ENCODE measurements around the gene KIAA1586. TPM values are rescaled to one million over a fixed set of nuclear protein-coding genes. Genes with fewer than 3 reads are reported as not detected.
"Not testable (repeated sequence)": the region's sequence is repeated elsewhere in the genome, so short reads cannot be mapped to it uniquely, and the experiment has no call there.

Gene KIAA1586
- total RNA-seq = 10 to 100 TPM; 17.1 to 59.4 TPM
- polyA plus RNA-seq (ENCODE audit: insufficient read length in 2 of 2) = 10 to 100 TPM; 18.6 to 21.4 TPM
- long read RNA-seq, donor 1, transcript KIAA1586-201 (4 exons, 2,933 nt) = major isoform, 11 of 13 reads
- long read RNA-seq, donor 1, partial matches to known transcripts = 0 of 13 reads
- long read RNA-seq, donor 1, other reads (novel, unspliced or antisense) = 0 of 13 reads
- long read RNA-seq, donor 2, transcript KIAA1586-201 (4 exons, 2,933 nt) = major isoform, 5 of 6 reads
- long read RNA-seq, donor 2, partial matches to known transcripts = 0 of 6 reads
- long read RNA-seq, donor 2, other reads (novel, unspliced or antisense) = 0 of 6 reads
- long read RNA-seq, donor 3, transcript KIAA1586-201 (4 exons, 2,933 nt) = major isoform, 6 of 7 reads
- long read RNA-seq, donor 3, partial matches to known transcripts = 0 of 7 reads
- long read RNA-seq, donor 3, other reads (novel, unspliced or antisense) = 0 of 7 reads
- long read RNA-seq, donor 4, transcript KIAA1586-201 (4 exons, 2,933 nt) = major isoform, 8 of 10 reads
- long read RNA-seq, donor 4, partial matches to known transcripts = 0 of 10 reads
- long read RNA-seq, donor 4, other reads (novel, unspliced or antisense) = 0 of 10 reads

GRCh38 chr6:57046332-57047256 is at the start of gene KIAA1586:
KIAA1586 (plus strand) TSS chr6:57046693; CDS start chr6:57046756, 63 bp downstream.
- peak; percentile 81 to 98 (median 88) for DNase-seq (ENCODE audit: low read depth in 4 of 6, low spot score in 6 of 6)
- WGBS (ENCODE audit: insufficient coverage) = under 1% methylated on average over 33 of the region's 78 CpGs
- Histone ChIP-seq H3K27ac (ENCODE audit: low read depth, low read length) (peak within 1 kb of the TSS; percentile 76), H3K4me3 (ENCODE audit: low read depth, low read length) (peak within 1 kb of the TSS; percentile 54)
- H3K9me3 ChIP-seq (ENCODE audit: control insufficient read depth, insufficient read depth, low read length); H3K36me3 ChIP-seq (ENCODE audit: control insufficient read depth, insufficient read depth, low read length); H3K4me1 ChIP-seq (ENCODE audit: control insufficient read depth, insufficient read depth, low read length); H3K27me3 ChIP-seq (ENCODE audit: control insufficient read depth, insufficient read depth, low read length): not testable (repeated sequence)

GRCh38 chr6:56999049-56999448 is 47.4 kb upstream of the KIAA1586 start:
- no peaks in the 10 kb centered on the region for H3K36me3 ChIP-seq (ENCODE audit: control insufficient read depth, insufficient read depth, low read length)

GRCh38 chr6:56999748-57000147 is 46.7 kb upstream of the KIAA1586 start:
- H3K4me1 ChIP-seq (ENCODE audit: control insufficient read depth, insufficient read depth, low read length); DNase-seq (ENCODE audit: low read depth in 4 of 6, low spot score in 6 of 6); H3K27me3 ChIP-seq (ENCODE audit: control insufficient read depth, insufficient read depth, low read length); H3K36me3 ChIP-seq (ENCODE audit: control insufficient read depth, insufficient read depth, low read length); H3K4me3 ChIP-seq (ENCODE audit: low read depth, low read length); H3K27ac ChIP-seq (ENCODE audit: low read depth, low read length); H3K9me3 ChIP-seq (ENCODE audit: control insufficient read depth, insufficient read depth, low read length): not testable (repeated sequence)
- 96% methylated on average over 18 of the region's 18 CpGs for WGBS (ENCODE audit: insufficient coverage)

More at GRCh38 chr6:56999049-56999448, 47.4 kb upstream of the KIAA1586 start:
- H3K4me3 ChIP-seq (ENCODE audit: low read depth, low read length) = no peak overlapping the region
- H3K9me3 ChIP-seq (ENCODE audit: control insufficient read depth, insufficient read depth, low read length) = no peaks in the 10 kb centered on the region
- no peak for DNase-seq (ENCODE audit: low read depth in 4 of 6, low spot score in 6 of 6)
- H3K4me1 ChIP-seq (ENCODE audit: control insufficient read depth, insufficient read depth, low read length) = no peaks in the 10 kb centered on the region
- no peaks in the 10 kb centered on the region for H3K27me3 ChIP-seq (ENCODE audit: control insufficient read depth, insufficient read depth, low read length)
- H3K27ac ChIP-seq (ENCODE audit: low read depth, low read length) = no peak overlapping the region

GRCh38 chr6:57002197-57002596 is 44.3 kb upstream of the KIAA1586 start:
- H3K27ac ChIP-seq (ENCODE audit: low read depth, low read length) = no peak overlapping the region
- no peak for DNase-seq (ENCODE audit: low read depth in 4 of 6, low spot score in 6 of 6)
- no peak overlapping the region for H3K4me3 ChIP-seq (ENCODE audit: low read depth, low read length)
- no peaks in the 10 kb centered on the region for H3K36me3 ChIP-seq (ENCODE audit: control insufficient read depth, insufficient read depth, low read length)
- H3K4me1 ChIP-seq (ENCODE audit: control insufficient read depth, insufficient read depth, low read length) = no peaks in the 10 kb centered on the region
- no peaks in the 10 kb centered on the region for H3K9me3 ChIP-seq (ENCODE audit: control insufficient read depth, insufficient read depth, low read length)
- H3K27me3 ChIP-seq (ENCODE audit: control insufficient read depth, insufficient read depth, low read length) = no peaks in the 10 kb centered on the region

DNA sequence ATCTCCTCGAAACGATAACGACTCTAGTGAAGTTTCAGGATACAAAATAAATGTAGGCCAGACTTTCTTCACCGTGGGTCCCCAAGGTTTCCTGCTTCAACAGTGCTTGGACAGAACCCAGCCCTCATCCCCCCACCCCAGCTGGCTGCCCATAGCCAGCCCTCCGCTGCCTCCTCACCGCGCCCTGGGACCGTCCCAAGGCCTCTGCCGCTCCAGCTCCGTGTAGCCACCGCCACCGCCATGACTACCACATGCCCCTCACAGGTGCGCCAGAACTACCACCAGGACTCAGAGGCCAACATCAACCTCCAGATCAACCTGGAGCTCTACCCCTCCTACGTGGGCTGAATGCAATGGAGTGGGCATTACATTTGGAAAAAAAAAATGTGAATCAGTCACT is 42.2 kb upstream of the KIAA1586 start:
- 100% methylated on average over 4 of the region's 14 CpGs for WGBS (ENCODE audit: insufficient coverage)
- H3K9me3 ChIP-seq (ENCODE audit: control insufficient read depth, insufficient read depth, low read length) = no peaks in the 10 kb centered on the region

GRCh38 chr6:57006101-57006500 is 40.4 kb upstream of the KIAA1586 start:
- Histone ChIP-seq H3K36me3 (ENCODE audit: control insufficient read depth, insufficient read depth, low read length) (no peaks in the 10 kb centered on the region), H3K9me3 (ENCODE audit: control insufficient read depth, insufficient read depth, low read length) (no peaks in the 10 kb centered on the region), H3K27ac (ENCODE audit: low read depth, low read length) (no peak overlapping the region), H3K4me1 (ENCODE audit: control insufficient read depth, insufficient read depth, low read length) (no peaks in the 10 kb centered on the region), H3K4me3 (ENCODE audit: low read depth, low read length) (no peak overlapping the region), H3K27me3 (ENCODE audit: control insufficient read depth, insufficient read depth, low read length) (no peaks in the 10 kb centered on the region)
- DNase-seq (ENCODE audit: low read depth in 4 of 6, low spot score in 6 of 6) = no peak
- no CpG with 5 or more reads among the region's 3 CpGs for WGBS (ENCODE audit: insufficient coverage)

More for the DNA sequence above, 42.2 kb upstream of the KIAA1586 start:
- no peak overlapping the region for H3K4me3 ChIP-seq (ENCODE audit: low read depth, low read length)
- no peaks in the 10 kb centered on the region for H3K27me3 ChIP-seq (ENCODE audit: control insufficient read depth, insufficient read depth, low read length)
- H3K36me3 ChIP-seq (ENCODE audit: control insufficient read depth, insufficient read depth, low read length) = no peaks in the 10 kb centered on the region
- no peaks in the 10 kb centered on the region for H3K4me1 ChIP-seq (ENCODE audit: control insufficient read depth, insufficient read depth, low read length)
- DNase-seq (ENCODE audit: low read depth in 4 of 6, low spot score in 6 of 6) = no peak
- no peak overlapping the region for H3K27ac ChIP-seq (ENCODE audit: low read depth, low read length)

DNA sequence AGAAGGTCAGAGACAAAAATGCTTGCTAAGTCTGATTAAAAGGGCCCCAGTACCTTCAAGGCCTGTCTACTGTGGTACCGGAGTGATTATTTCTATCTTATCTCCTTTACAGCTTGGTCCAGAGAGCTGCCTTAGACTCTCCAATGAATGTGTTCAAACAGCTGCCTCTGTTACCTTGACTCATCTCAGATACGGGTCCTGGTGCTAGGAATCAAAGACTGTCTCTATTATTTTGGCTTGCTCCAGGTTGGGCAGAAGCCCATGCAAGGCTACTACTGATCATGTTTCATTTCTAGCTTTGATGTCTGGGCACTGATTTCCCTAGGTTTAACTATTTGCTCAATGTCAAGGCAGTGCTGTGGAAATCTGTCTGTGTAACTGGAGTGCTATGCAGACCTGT is 38.4 kb upstream of the KIAA1586 start:
- not testable (repeated sequence) for H3K36me3 ChIP-seq (ENCODE audit: control insufficient read depth, insufficient read depth, low read length); H3K27ac ChIP-seq (ENCODE audit: low read depth, low read length); H3K4me3 ChIP-seq (ENCODE audit: low read depth, low read length); DNase-seq (ENCODE audit: low read depth in 4 of 6, low spot score in 6 of 6); H3K9me3 ChIP-seq (ENCODE audit: control insufficient read depth, insufficient read depth, low read length); H3K27me3 ChIP-seq (ENCODE audit: control insufficient read depth, insufficient read depth, low read length); H3K4me1 ChIP-seq (ENCODE audit: control insufficient read depth, insufficient read depth, low read length)
- WGBS (ENCODE audit: insufficient coverage) = 90% methylated on average over 2 of the region's 2 CpGs

DNA sequence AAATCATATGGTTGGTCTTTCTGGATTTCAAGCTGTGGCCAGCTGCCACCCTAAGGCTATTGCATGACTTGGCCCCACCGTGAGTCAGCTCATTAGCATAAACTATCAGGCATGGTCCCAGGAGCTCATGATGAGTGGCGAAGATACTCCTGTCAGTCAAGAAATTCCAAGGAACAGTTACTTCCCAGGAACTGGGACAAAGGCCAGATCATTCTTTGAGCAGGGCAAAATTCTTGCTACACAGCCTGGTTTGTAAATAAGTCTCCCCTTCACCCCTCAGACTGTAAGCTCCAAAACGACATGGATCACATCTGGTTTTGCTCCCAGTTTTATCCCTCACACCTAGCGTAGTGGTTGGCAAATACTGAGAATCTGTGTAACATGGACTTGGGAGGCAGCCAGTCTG is 33.0 kb upstream of the KIAA1586 start:
- Histone ChIP-seq H3K27ac (ENCODE audit: low read depth, low read length) (no peak overlapping the region), H3K36me3 (ENCODE audit: control insufficient read depth, insufficient read depth, low read length) (no peaks in the 10 kb centered on the region), H3K9me3 (ENCODE audit: control insufficient read depth, insufficient read depth, low read length) (no peaks in the 10 kb centered on the region), H3K27me3 (ENCODE audit: control insufficient read depth, insufficient read depth, low read length) (no peaks in the 10 kb centered on the region), H3K4me1 (ENCODE audit: control insufficient read depth, insufficient read depth, low read length) (no peaks in the 10 kb centered on the region), H3K4me3 (ENCODE audit: low read depth, low read length) (no peak overlapping the region)
- 80% methylated on average over 2 of the region's 4 CpGs for WGBS (ENCODE audit: insufficient coverage)
- no peak for DNase-seq (ENCODE audit: low read depth in 4 of 6, low spot score in 6 of 6)

GRCh38 chr6:57017069-57017468 is 29.4 kb upstream of the KIAA1586 start:
- Histone ChIP-seq H3K4me1 (ENCODE audit: control insufficient read depth, insufficient read depth, low read length) (no peaks in the 10 kb centered on the region), H3K27me3 (ENCODE audit: control insufficient read depth, insufficient read depth, low read length) (no peaks in the 10 kb centered on the region), H3K36me3 (ENCODE audit: control insufficient read depth, insufficient read depth, low read length) (no peaks in the 10 kb centered on the region), H3K4me3 (ENCODE audit: low read depth, low read length) (no peak overlapping the region), H3K9me3 (ENCODE audit: control insufficient read depth, insufficient read depth, low read length) (no peaks in the 10 kb centered on the region), H3K27ac (ENCODE audit: low read depth, low read length) (no peak overlapping the region)
- no CpG with 5 or more reads among the region's 3 CpGs for WGBS (ENCODE audit: insufficient coverage)
- DNase-seq (ENCODE audit: low read depth in 4 of 6, low spot score in 6 of 6) = no peak
